ES-I3 (cell line): ENCODE data around the gene DAB2IP.

ENCODE experiments used
- H3K36me3 ChIP-seq: 2 replicates; pipeline ENCODE4 v1.6.1; 2013; ENCODE audit warnings: mild to moderate bottlenecking, low read length, control low read depth, moderate library complexity; ENCODE audit not compliant: insufficient read depth
- H3K4me1 ChIP-seq: 2 replicates; pipeline ENCODE4 v1.6.1; 2013; ENCODE audit warnings: mild to moderate bottlenecking, control low read depth, low read length; ENCODE audit not compliant: insufficient read depth
- H3K9ac ChIP-seq: 2 replicates; pipeline ENCODE4 v1.6.1; 2013; ENCODE audit warnings: low read depth, mild to moderate bottlenecking, low read length, moderate library complexity
- H3K9me3 ChIP-seq: 2 replicates; pipeline ENCODE4 v1.6.1; 2013; ENCODE audit warnings: mild to moderate bottlenecking, low read length, moderate library complexity; ENCODE audit not compliant: control insufficient read depth, insufficient read depth

The DAB2IP gene

DNA sequence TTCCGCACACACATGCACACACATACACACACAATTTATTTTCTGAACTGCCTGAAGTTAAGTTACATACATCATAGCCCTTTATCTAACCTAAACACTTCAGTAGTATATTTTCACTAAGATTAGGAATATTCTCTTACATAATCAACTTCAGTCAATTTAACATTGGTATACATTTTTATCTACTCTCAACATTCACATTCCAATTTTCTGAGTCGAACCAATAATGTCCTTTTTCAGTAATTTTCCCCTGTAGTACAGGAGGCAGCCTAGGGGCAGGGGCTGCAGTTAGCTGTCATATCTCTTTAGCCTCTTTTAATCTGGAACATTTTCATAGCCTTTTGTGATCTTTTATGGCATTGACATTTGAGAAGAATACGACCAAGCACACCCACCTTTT is 150.1 kb downstream of the DAB2IP start:
- Histone ChIP-seq H3K36me3 (no peaks in the 10 kb centered on the region), H3K9ac (no peak overlapping the region), H3K4me1 (peaks cover 15% of the 10 kb centered on the region), H3K9me3 (peaks cover 4% of the 10 kb centered on the region; the same call in 1 of the 2 replicates)

DNA sequence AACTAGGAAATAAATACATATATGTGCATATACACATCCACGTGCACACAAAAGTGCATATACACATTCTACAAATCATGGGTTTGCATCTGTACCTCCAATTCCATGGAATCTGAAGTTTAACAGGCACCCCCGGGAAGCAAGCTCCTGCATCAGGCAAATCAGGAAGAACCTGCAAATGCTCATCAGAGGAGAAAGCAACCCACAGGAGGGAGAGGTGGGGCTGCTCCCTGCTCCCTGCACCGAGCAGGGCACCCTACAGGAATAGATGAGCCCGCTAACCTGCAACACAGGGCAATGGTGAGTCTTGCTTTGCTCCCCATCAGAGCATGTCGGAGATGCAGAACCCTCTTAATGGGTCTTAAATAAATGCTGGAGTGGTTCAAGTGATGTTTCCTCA is 151.3 kb downstream of the DAB2IP start:
- no peaks in the 10 kb centered on the region for H3K36me3 ChIP-seq
- peaks cover 7% of the 10 kb centered on the region; the same call in 1 of the 2 replicates for H3K4me1 ChIP-seq
- no peak overlapping the region for H3K9ac ChIP-seq
- peaks cover 4% of the 10 kb centered on the region; the same call in 1 of the 2 replicates for H3K9me3 ChIP-seq

DNA sequence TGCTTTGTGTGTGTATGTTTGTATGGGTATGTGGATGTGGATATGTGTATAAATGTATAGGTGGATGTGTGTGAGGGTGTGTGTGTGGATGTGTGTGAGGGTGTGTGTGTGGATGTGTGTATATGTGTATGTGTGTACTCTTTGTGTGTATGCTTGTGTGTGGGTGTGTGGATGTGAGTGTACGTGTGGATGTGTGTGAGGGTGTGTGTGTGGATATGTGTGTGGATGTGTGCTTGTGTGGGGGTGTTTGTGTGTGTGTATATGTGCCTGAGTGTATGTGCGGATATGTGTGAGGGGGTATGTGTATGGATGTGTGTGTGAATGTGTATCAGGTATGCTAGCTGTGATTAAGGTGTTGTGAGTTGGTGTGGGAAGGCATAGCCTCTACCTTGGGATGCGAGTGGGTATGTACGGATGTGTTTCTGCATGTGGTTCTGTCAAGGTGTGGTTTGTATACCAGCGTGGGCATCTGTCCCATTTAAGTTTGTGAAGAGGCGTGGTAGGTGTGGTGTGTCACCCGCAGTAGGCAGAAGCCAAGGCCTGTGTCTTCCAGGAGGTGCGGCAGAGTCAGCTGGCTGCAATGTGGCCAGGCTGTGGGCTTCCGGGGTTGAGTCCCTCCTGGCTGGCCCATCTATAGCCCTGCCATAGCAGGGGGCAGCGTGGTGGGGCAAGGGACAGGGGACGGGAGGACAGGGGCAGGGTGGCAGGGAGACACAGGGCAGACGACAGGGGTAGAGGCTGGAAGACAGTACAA is 155.8 kb downstream of the DAB2IP start:
- Histone ChIP-seq H3K4me1 (peaks cover 5% of the 10 kb centered on the region; the same call in 1 of the 2 replicates), H3K36me3 (no peaks in the 10 kb centered on the region), H3K9me3 (peaks cover 4% of the 10 kb centered on the region; the same call in 1 of the 2 replicates), H3K9ac (no peak overlapping the region)

DNA sequence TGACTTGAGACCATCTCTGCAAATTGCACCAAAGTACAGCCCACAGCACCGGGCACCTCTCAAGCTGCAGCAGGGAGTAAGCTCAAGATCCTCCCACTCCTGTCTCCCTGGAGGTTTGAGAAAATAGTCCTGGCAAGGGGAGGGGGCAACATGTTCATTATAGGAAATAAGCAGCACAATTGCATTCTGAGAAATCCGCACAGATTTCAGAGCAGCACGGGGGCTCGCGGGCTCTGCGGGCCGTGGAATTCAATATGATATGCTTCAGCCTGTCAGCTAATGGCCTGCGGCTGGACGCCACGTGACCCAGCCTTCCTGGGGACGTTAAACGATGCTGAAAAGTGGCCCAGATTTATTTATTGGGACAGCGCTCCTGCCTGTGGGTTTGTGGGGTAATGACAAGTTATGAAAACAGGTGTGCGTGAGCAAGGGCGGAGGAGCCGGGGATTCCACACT is 156.4 kb downstream of the DAB2IP start:
- Histone ChIP-seq H3K36me3 (no peaks in the 10 kb centered on the region), H3K9me3 (peaks cover 4% of the 10 kb centered on the region; the same call in 1 of the 2 replicates), H3K4me1 (peaks cover 2% of the 10 kb centered on the region; the same call in 1 of the 2 replicates), H3K9ac (no peak overlapping the region)

DNA sequence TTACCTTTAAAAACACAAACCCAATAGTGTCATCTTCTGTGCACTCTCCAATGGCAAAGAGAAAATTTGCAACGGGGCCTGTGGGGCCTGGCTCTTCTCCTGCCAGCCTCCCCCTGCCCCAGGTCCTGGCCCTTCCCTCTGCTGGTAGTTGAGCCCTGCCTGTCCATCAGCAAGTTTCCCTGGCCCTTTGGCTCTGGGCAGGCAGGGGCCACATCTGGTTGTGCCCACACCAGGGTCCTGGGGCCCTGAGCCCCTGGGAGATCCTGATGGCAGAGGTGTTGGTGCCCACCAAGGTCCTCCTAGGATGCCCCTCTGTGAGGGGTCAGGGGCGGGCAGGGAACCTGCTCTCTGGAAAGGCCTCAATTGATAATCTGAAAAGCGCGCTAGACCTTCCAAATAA is 157.3 kb downstream of the DAB2IP start:
- Histone ChIP-seq H3K9ac (no peak overlapping the region), H3K36me3 (no peaks in the 10 kb centered on the region), H3K9me3 (peaks cover 4% of the 10 kb centered on the region; the same call in 1 of the 2 replicates), H3K4me1 (0 out of 2 replicates have a peak, but pooled peaks cover 1% of the 10 kb centered on the region)

DNA sequence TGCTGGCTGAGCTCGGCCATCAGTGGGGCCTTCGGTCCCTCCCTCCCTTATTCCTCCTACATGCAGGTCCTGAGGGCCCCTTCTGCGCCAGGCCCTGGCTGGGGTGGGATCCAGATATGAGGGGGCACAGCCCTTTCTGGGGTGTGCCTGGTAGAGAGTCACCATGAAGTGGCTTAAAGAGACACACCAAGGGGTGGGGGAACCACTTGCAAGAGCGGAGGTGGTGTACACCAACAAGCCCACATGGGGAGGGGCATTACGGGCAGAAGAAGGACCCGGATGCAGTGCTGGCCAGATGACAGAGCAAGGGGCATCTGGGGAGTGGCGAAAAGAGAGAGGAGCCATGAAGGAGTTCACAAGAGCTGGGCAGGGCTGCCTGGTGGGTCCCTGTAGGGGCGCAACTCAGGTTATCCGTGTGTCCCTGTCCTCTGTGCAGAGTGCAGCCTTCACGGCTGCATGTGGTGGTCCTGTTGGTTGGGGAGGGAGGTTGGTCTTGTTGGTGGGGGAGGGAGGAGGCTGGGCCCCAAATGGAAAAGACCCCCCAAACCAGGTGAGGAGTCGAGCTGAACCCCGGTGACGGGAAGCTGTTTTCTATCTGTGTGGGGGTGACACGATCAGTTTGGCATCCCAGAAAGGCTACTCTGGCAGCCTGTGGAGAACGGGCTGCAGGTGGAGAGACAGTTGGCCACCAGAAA is 158.1 kb downstream of the DAB2IP start:
- H3K4me1 ChIP-seq = peaks cover 7% of the 10 kb centered on the region; the same call in 1 of the 2 replicates

DNA sequence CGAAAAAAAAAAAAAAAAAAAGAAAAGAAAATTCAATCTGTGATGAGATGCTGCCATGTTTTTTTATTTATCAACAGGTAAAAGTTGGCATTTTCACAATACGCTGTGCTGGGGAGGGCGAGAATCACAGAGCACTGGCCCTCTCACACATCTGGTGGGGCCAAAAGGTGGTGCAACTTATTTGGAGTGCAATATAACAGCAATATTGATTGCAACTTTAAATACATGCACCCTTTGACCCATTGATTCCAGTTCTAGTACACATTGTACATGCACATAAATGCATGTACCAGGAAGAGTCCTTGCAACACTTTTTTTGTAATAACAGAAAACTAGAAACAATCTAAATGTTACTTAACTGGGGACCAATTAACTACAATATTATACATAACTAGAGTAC is 159.1 kb downstream of the DAB2IP start:
- H3K9me3 ChIP-seq = no peaks in the 10 kb centered on the region
- peaks cover 11% of the 10 kb centered on the region; the same call in 1 of the 2 replicates for H3K4me1 ChIP-seq

More for the DNA sequence above, 158.1 kb downstream of the DAB2IP start:
- Histone ChIP-seq H3K9me3 (peaks cover 4% of the 10 kb centered on the region; the same call in 1 of the 2 replicates), H3K9ac (no peak overlapping the region), H3K36me3 (no peaks in the 10 kb centered on the region)

DNA sequence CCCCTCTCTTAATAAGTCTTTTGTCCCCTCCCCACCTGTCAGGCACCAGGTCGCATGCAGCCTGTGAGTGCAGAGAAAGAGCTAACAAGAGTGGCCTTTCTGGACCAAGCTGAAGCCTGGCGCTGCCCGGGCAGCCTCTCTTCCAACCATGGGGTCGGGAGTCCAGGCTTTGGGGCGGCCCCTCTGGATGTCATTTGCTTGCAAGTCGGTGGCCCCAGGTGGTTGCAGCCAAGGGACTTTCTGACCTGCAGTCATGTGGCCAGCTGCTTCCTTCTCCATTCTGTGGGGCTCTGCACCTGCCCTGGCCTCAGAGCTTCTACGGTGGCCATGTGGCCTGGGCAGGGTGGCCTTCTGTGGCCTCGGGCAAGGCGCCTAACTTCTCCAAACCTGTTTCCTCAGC is 159.7 kb downstream of the DAB2IP start:
- H3K36me3 ChIP-seq = no peaks in the 10 kb centered on the region
- H3K9ac ChIP-seq = no peak overlapping the region
- no peaks in the 10 kb centered on the region for H3K9me3 ChIP-seq
- H3K4me1 ChIP-seq = peaks cover 12% of the 10 kb centered on the region; the same call in 1 of the 2 replicates

More for the DNA sequence above, 159.1 kb downstream of the DAB2IP start:
- H3K36me3 ChIP-seq = no peaks in the 10 kb centered on the region
- H3K9ac ChIP-seq = no peak overlapping the region

DNA sequence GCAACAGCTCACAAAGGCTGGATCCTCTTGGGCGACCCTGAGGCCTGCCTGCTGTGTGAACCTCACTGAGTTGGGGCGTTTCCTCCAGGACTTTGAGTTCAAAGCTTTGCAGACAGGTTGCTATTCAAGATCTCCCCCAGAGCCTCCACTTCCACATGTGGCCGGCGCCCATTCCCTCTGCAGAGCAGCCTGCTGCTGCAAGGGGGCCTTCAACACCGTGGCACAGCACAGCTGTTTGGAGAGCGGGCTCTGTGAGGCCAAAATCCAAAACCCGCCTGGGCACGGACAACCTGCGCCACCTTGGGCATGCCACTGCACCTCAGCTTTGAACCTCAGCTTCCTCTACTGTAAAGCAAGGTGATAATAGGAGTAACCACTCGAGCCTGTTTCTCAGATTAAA is 160.3 kb downstream of the DAB2IP start:
- H3K9ac ChIP-seq = no peak overlapping the region

DNA sequence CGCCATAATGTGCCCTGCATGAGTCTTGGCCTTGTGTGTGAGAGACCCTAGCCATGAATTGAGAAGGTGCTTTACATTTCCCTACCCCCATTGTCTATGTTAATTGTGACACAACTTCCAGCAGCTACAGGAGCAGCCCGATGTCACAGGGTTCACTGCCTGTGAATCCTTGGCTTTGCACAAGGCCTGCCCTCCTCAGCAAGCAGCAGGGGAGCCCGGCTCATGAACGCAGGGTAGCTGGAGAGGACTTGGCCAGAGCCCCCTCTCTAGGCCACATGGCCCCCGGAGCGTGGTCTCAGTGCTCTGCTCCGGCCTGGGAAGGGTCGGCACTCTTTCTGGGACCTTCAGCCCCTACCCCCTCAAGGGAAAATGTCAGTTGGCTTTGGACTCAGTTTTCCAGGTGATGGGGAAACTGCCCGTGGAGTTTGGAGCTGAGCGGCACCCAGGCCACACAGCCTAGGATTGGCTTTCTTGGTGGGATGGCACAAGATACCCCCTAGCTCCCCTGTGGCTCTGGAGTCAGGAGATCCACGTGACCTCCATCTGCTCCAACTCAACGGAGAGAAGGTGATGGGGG is 160.8 kb downstream of the DAB2IP start:
- Histone ChIP-seq H3K36me3 (no peaks in the 10 kb centered on the region), H3K9me3 (no peaks in the 10 kb centered on the region), H3K9ac (no peak overlapping the region), H3K4me1 (peaks cover 12% of the 10 kb centered on the region; the same call in 1 of the 2 replicates)

More for the DNA sequence above, 160.3 kb downstream of the DAB2IP start:
- H3K36me3 ChIP-seq = no peaks in the 10 kb centered on the region
- no peaks in the 10 kb centered on the region for H3K9me3 ChIP-seq
- H3K4me1 ChIP-seq = peaks cover 12% of the 10 kb centered on the region; the same call in 1 of the 2 replicates

DNA sequence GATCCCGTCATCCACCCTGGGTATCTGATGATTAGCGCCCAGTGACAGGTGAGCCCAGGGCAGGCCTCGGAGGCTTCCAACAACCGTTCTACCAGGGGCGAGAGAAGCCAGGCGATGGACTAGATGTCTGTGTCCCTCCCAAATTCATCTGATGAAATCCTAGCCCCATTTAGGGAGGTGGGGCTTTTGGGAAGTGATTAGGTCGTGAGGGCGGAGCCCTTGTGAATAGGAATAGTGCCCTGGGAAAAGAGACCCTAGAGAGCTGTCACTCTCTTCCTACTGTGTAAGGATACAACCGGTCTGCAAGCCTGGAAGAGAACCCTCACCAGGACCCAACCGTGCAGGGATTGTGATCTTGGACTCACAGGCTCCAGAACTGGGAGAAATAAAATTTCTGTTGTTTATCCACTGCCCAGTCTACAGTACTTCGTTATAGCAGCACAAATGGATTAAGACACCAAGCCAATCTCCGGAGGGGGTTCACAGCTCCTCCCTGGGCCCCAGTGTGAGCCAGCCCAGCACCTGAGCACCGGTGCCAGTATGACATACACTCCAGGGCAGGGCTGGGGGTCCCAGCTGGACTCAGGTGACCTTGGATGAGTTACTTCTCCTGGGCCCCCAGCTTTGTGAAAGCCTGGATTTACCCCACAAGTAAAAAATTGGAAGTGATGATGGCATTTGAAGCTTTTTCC is 162.2 kb downstream of the DAB2IP start:
- H3K9me3 ChIP-seq = no peaks in the 10 kb centered on the region
- no peaks in the 10 kb centered on the region for H3K36me3 ChIP-seq
- peaks cover 20% of the 10 kb centered on the region for H3K4me1 ChIP-seq
- no peak overlapping the region for H3K9ac ChIP-seq

DNA sequence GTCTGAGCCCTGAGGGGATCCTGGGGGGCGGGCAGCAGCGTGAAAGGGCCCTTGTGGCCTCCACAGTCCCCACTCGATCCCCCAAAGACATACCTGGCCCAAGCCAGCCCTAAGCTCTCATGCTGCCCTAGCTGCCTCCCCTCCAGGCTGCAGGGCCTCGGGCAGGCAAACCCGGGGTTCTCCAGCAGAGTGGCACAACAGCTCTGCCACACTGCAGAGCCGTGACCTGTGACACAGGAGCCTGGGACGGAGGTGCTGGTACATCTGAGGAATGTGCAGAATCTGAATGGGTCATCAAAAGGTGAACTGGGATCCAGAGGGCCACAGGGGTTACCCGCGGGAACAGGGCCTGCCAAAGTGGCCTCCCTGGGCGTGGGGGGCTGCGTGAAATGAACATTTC is 163.2 kb downstream of the DAB2IP start:
- H3K36me3 ChIP-seq = no peaks in the 10 kb centered on the region
- no peaks in the 10 kb centered on the region for H3K9me3 ChIP-seq
- H3K9ac ChIP-seq = no peak overlapping the region
- H3K4me1 ChIP-seq = peaks cover 29% of the 10 kb centered on the region

DNA sequence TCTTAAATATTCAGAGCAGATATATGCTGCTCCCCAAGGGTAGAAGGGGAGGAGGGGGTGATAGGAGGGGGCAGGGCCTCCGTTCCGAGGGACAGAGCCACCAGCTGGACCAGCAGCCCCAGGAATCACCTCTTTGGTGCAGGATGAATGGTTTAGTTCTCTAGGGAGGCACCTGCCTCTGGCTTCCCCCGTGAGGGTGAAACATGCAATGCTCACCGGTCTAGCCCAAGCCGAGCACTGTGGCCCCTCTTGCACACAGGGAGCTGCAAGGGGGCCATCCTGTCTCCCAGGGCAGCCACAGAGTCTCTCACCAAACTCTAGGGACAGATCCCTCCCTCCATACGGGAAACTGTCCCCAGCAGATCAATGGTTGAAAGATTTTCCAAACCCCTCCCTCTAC is 163.7 kb downstream of the DAB2IP start:
- no peak overlapping the region for H3K9ac ChIP-seq

More for the DNA sequence above, 163.7 kb downstream of the DAB2IP start:
- H3K9me3 ChIP-seq = no peaks in the 10 kb centered on the region
- H3K4me1 ChIP-seq = peaks cover 32% of the 10 kb centered on the region
- no peaks in the 10 kb centered on the region for H3K36me3 ChIP-seq
